ENCODE results near the gene PNPLA3. TPM values are rescaled to one million over a fixed set of nuclear protein-coding genes. Genes with fewer than 3 reads are reported as not detected.

The PNPLA3 gene
- total and polyA plus RNA-seq, 9 of the 15 experiments (the other 6 are each of a cell fraction or from before 2014, with no cell fraction given) = 0.20 to 0.48 (median 0.38) TPM; not detected in 6

DNA sequence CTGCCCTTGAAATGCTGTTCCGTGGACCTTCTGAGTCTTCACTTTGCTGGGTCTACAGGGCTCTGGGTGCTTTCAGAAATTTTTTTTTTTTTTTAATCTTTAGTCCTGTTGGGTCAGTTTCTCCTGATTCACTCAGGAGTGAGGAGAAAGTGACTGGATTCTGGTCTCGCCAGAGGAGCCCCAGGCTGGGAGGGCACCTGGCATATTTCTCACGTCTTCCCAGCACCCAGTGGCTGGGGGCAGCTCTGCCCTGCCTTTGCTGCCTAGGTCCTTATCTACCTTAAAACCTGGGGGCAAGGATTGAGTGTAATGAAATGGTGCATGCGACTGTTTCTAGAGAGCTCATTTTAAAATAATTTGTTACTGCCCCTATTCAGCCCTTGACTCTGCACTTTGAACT, 55.0 kb downstream of the PNPLA3 start:
- no TSS peak for BruUV-seq (replicated peaks)
- H3K4me1 ChIP-seq (replicated peaks in 1 of 2; ENCODE audit: control insufficient read depth in 2 of 2, insufficient read depth in 2 of 2, low read length in 2 of 2) = no peaks in the 10 kb centered on the region
- 80% methylated on average over 3 of the region's 4 CpGs for WGBS (ENCODE audit: insufficient coverage, low coverage, missing lambda C conversion rate)
- ATAC-seq = no peak
- H3K4me2 ChIP-seq (ENCODE audit: insufficient read depth, low read length) = no peak overlapping the region
- no peak for FAIRE-seq
- H3K4me3 ChIP-seq = no peak overlapping the region
- intact Hi-C loops (cut with micrococcal nuclease) (no loop called here), in situ Hi-C loops (cut with MboI) (no loop called here)
- no peak overlapping the region for H3K27ac ChIP-seq (ENCODE audit: extremely low read depth, low read depth, low read length)
- no peak for DNase-seq (ENCODE audit: extremely low read depth in 1 of 4, low spot score in 3 of 4)
- H2AFZ ChIP-seq (ENCODE audit: low read depth, low read length) = no peak overlapping the region
- no peaks in the 10 kb centered on the region for H3K9me1 ChIP-seq (ENCODE audit: control insufficient read depth, insufficient read depth, low read length)
- H3K36me3 ChIP-seq (ENCODE audit: control insufficient read depth, insufficient read depth, low read length) = peaks cover 76% of the 10 kb centered on the region; the same call in 2 of the 3 replicates
- H3K9ac ChIP-seq (ENCODE audit: insufficient read depth in 1 of 2, low read depth in 2 of 2, low read length in 2 of 2) = no peak overlapping the region
- no peaks in the 10 kb centered on the region for H3K27me3 ChIP-seq (ENCODE audit: control insufficient read depth in 2 of 2, insufficient read depth in 2 of 2, low read length in 2 of 2)
- no peaks in the 10 kb centered on the region for H3K79me2 ChIP-seq (ENCODE audit: control insufficient read depth, insufficient read depth, low read length)
- CTCF ChIA-PET (ENCODE audit: low intra/inter-chr PET ratio) = no interaction called here
- no peaks in the 10 kb centered on the region for H3K9me3 ChIP-seq (replicated peaks; ENCODE audit: control insufficient read depth, insufficient read depth, low read depth, low read length)
- H4K20me1 ChIP-seq (replicated peaks; ENCODE audit: control insufficient read depth, insufficient read depth, low read length) = no peaks in the 10 kb centered on the region
- TF ChIP-seq, protein P1, sequence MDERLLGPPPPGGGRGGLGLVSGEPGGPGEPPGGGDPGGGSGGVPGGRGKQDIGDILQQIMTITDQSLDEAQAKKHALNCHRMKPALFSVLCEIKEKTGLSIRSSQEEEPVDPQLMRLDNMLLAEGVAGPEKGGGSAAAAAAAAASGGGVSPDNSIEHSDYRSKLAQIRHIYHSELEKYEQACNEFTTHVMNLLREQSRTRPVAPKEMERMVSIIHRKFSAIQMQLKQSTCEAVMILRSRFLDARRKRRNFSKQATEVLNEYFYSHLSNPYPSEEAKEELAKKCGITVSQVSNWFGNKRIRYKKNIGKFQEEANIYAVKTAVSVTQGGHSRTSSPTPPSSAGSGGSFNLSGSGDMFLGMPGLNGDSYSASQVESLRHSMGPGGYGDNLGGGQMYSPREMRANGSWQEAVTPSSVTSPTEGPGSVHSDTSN (CRISPR knock-in tag; IDR thresholded peaks at IDR 0.05; ENCODE audit: low read depth) = no peak
- TF ChIP-seq, protein P1 (tag; conservative IDR thresholded peaks at IDR 0.05; ENCODE audit: low read depth) = no peak
- TF ChIP-seq EP400 (IDR thresholded peaks at IDR 0.05) (no peak), KLF10 (CRISPR knock-in tag; IDR thresholded peaks at IDR 0.05) (no peak)
- POLR2A ChIA-PET = no interaction called here

Measured in K562 (cell line).